Activated CD4-positive, alpha-beta T cell treated with anti-CD3 and anti-CD28 coated beads, Interleukin-2, Interleukin-6, amounts not matched to agents 100 ng/mL and 50 ng/mL, durations not matched to agents 16 hours and 8 hours (primary cell): ENCODE results near the gene LANCL1.

Experiments used
- DNase-seq: peaks from one replicate; pipeline ENCODE4 v3.0.0-alpha.2; 2020

The LANCL1 gene

DNA sequence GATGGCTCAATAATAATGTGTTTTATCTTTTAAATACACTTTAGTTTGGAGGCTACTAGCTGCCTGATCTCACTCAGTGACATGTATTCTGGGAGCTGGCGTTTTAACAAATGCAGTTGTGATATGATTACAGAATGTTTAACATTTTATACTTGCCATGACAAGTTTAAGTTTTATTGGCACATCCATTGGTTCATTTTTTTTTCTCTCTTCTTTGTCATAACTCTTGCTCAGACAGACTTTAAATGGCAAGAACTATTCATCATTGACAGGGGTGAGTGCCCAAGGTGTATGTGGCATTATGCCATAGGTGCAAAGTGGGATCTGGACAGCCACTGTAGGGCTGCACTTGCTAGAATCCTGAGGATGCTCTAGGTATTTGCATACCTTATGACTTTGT, 89.5 kb downstream of the LANCL1 start:
- DNase-seq: no peak
